Measurements from ENCODE around the gene ADARB2.

DNA sequence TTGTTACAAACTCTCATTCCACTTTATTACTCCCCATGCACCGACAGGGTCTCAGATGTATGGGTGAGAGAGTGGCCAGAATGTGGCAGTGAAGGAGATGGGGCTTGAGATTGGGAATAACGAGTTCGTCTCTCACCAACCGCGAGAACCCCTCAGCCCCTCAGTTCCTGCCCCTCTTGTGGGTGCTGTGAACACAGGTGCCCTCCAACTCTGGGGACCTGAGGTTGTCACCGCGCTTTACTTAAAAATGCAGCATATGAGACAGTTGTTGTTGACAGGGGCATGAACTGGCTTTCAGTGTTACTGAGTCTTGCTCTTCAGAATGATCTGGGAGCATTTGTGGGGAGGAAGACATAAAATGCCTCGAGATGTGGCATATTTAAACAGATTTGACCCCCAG is 391.1 kb downstream of the ADARB2 start:
- no peak for TF ChIP-seq POLR2A (IDR thresholded peaks at IDR 0.05)
- TF ChIP-seq CTCF (IDR thresholded peaks at IDR 0.05), result no peak
- no peak for TF ChIP-seq EP300 (IDR thresholded peaks at IDR 0.05)
